Mucosa of rectum (tissue), 2 donors: ENCODE data around the gene TYW5.
A peak's percentile ranks its signal among the peaks of the same experiment; 100 is the strongest.

Experiments used
- H3K27ac ChIP-seq, 2 donors: one replicate each; pipeline ENCODE4 v1.7.0; 2013; ENCODE audit warnings: inconsistent platforms in 2 of 2, low read depth in 2 of 2, low read length in 2 of 2
- H3K27me3 ChIP-seq, 2 donors: one replicate each; pipeline ENCODE4 v1.7.0; 2013; ENCODE audit warnings: low read length in 2 of 2; ENCODE audit not compliant: control insufficient read depth in 2 of 2, insufficient read depth in 2 of 2
- H3K36me3 ChIP-seq, 2 donors: one replicate each; pipeline ENCODE4 v1.7.0; 2013; ENCODE audit warnings: low read length in 2 of 2; ENCODE audit not compliant: control insufficient read depth in 2 of 2, insufficient read depth in 2 of 2
- H3K4me1 ChIP-seq, 2 donors: one replicate each; pipeline ENCODE4 v1.7.0; 2013; ENCODE audit warnings: low read length in 2 of 2, mild to moderate bottlenecking in 1 of 2; ENCODE audit not compliant: control insufficient read depth in 2 of 2, insufficient read depth in 2 of 2
- H3K4me3 ChIP-seq, 2 donors: one replicate each; pipeline ENCODE4 v1.7.0; 2013; ENCODE audit warnings: low read length in 2 of 2
- H3K9ac ChIP-seq, 2 donors: one replicate each; pipeline ENCODE4 v1.7.0; 2013; ENCODE audit warnings: low read length in 2 of 2, low read depth in 1 of 2, mild to moderate bottlenecking in 1 of 2
- H3K9me3 ChIP-seq, 2 donors: one replicate each; pipeline ENCODE4 v1.7.0; 2013; ENCODE audit warnings: low read length in 2 of 2; ENCODE audit not compliant: control insufficient read depth in 2 of 2
- donor health status: healthy.
- donor health status: Normal muscosa, but diverticular disease.

TYW5 gene

DNA sequence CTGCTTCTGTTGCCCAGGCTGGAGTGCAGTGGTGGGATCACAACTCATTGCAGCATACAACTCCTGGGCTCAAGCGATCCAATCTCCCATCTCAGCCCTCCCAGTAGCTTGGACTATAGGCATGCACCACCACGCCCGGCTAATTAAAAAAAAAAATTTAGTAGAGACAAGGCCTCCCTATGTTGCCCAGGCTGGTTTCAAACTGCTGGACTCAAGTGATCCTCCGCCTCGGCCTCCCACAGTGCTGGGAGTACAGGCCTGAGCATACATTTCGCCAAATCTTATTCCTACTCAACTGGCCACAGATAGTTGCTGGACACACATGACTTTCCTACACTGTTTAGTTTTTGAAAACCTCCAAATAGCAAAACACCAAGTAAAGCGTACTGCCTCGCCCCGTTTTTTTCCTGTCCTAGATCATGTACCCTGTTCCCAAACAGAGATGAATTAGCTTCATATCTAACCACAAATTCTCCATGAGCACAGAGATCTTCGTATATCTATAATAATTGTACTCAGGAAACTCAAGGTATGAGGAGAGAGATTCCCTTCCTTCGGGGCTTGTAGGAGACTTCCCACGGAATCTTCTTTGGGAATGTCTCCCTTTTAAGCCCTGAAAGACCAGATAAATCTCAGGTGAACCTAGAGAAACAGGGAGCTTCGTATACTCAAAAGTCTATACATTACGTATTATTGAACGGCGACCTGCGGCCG lies 44.8 kb downstream of the TYW5 start:
- Histone ChIP-seq H3K27ac (no peak overlapping the region), H3K9ac (peak overlapping the region in 1 of 2 donors; percentile 31), H3K4me3 (peak overlapping the region; percentile 81 to 95), H3K9me3 (no peaks in the 10 kb centered on the region), H3K27me3 (no peaks in the 10 kb centered on the region), H3K36me3 (no peaks in the 10 kb centered on the region), H3K4me1 (peaks cover 6 to 10% of the 10 kb centered on the region in 2 donors)

DNA sequence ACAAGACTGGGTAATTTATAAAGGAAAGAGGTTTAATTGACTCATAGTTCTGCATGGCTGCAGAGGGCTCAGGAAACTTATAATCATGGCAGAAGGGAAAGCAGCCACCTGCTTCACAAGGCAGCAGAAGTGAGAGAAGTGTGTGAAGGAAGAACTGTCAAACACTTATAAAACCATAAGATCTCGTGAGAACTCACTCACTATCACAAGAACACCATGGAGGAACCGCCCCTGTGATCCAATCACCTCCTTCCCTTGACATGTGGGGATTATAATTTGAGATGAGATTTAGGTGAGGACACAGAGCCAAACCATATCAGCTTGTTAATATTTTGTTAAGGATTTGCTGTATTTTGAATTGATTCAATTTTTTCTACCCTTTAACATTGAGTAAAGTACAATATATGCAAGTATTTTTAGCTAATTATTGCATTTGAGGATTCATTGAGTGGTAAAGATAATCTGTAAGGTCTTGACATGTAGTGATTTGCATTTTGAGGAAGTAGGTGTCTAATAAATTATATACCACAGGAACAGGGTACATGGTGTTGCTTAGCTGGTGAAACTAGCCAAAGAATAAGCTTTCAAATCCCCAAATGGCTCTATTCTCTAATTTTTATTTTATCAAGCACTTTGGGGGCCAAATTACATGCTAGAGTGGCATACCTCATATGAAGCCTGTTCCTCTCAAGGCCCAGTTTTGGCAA lies 48.1 kb downstream of the TYW5 start:
- peaks cover 2 to 6% of the 10 kb centered on the region in 2 donors for H3K4me1 ChIP-seq
- no peak overlapping the region for H3K4me3 ChIP-seq
- no peaks in the 10 kb centered on the region for H3K9me3 ChIP-seq
- no peak overlapping the region for H3K27ac ChIP-seq
- no peaks in the 10 kb centered on the region for H3K27me3 ChIP-seq
- H3K36me3 ChIP-seq = no peaks in the 10 kb centered on the region
- H3K9ac ChIP-seq = no peak overlapping the region

DNA sequence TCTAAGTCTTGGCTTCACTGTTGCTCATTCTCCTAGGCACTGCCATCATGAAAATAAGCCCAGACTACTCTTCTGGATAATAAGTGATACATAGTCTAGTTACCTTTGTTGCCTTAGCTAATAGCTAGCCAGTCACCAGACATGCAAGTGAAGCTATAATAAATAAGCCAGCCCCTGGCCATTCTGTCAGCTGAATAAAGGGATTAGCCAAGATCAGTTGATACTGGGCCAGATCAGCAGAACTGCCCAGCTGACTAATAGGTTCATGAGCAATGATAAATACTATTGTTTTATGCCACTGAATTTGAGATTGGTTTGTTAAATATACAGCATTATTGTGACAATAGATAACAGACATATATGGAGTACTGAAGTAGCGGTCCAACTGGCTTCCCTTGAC lies 52.2 kb downstream of the TYW5 start:
- Histone ChIP-seq H3K9me3 (no peaks in the 10 kb centered on the region), H3K4me3 (no peak overlapping the region), H3K4me1 (no peaks in the 10 kb centered on the region), H3K27ac (no peak overlapping the region), H3K9ac (no peak overlapping the region), H3K36me3 (no peaks in the 10 kb centered on the region), H3K27me3 (no peaks in the 10 kb centered on the region)

DNA sequence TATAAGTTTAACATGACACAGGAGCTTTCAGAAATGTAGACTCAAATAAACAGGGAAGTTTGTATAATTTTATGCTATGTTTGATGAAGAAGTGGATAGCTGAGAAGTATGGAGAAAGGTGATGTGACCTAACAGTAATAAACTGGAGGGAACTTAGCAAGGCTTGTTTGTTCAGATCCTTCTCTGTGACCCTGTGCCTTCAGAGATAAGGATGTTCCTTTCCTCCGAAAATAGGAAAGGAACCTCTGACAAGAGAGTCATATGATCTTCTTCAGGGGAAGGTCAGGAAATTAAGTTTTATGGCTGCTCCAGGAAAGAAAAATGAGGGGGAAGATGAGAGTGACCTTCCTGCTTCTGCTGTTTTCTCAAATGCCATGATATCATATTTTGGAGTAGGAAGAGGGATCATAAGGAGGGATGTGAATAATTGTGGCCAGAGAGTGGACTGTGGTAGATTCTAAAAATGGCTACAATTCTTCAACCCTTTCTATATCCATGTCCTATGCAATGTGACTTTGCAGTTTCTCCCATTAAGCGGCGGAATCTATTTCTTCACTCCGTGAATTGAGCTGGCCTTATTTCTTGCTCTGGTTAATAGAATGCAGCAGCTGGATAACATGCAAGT lies 52.7 kb downstream of the TYW5 start:
- Histone ChIP-seq H3K27me3 (no peaks in the 10 kb centered on the region), H3K9me3 (no peaks in the 10 kb centered on the region), H3K4me3 (no peak overlapping the region), H3K27ac (no peak overlapping the region), H3K4me1 (no peaks in the 10 kb centered on the region), H3K36me3 (no peaks in the 10 kb centered on the region), H3K9ac (no peak overlapping the region)

DNA sequence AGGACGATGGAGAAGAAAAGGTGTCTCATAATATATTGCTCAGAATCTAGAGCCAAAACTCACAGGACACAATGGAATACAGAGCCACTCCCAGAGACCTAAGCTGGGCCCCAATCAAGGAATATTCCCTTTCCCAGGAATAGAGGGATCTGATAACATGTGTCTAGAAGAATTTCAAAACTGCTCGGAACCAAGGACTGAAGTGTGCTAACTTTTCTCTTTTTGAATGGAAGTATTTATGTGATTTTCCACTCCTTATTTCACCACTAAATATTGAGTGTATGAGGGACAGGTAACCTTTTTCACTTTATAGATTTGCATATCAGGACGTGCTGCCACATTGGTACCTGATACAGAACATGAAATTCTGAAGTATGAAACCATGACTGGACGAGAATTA lies 53.3 kb downstream of the TYW5 start:
- H3K4me1 ChIP-seq = no peaks in the 10 kb centered on the region
- no peak overlapping the region for H3K9ac ChIP-seq
- H3K36me3 ChIP-seq = no peaks in the 10 kb centered on the region
- H3K27ac ChIP-seq = no peak overlapping the region
- H3K27me3 ChIP-seq = no peaks in the 10 kb centered on the region
- no peak overlapping the region for H3K4me3 ChIP-seq
- H3K9me3 ChIP-seq = no peaks in the 10 kb centered on the region

DNA sequence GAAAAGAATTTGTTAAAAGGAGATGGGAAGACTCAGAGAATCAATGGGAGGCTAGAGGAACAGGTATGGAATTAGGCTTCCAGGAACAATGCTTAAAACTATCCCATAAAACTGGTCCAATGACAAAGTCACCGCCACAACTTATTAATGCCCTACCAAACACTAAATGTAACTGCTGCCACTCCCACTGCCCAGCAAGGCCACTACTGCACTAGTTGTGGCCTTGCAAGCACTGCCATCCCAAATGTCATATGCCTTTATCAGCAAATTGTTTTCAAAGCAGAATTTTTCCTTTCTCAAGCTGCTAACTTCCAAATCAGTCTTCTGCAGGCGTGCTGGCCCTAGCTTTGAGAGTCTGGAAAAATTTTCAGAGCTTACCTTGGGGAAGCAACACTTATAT lies 58.7 kb downstream of the TYW5 start:
- Histone ChIP-seq H3K9me3 (no peaks in the 10 kb centered on the region), H3K27me3 (no peaks in the 10 kb centered on the region)

DNA sequence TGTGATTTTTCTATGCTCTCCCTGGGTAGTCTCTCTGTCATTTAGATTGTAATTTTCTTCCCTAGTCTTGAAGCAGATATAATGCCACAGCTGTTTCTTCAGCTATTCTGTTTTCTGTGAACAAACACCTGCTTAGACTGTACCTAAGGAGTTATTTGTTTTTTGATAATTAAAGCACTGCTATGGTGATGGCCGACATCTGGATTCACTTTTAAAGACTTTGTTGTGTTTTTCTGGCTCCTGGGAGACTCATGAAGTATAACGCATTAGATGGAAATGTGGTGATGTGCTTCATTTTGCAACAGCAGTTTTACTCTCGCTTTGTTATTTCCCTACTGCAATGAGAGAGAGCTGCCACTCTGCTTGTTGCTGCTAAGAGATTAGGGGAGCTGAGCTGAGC lies 59.9 kb downstream of the TYW5 start:
- no peaks in the 10 kb centered on the region for H3K27me3 ChIP-seq
- no peaks in the 10 kb centered on the region for H3K9me3 ChIP-seq
- no peaks in the 10 kb centered on the region for H3K4me1 ChIP-seq
- no peaks in the 10 kb centered on the region for H3K36me3 ChIP-seq
- no peak overlapping the region for H3K27ac ChIP-seq
- no peak overlapping the region for H3K9ac ChIP-seq
- H3K4me3 ChIP-seq = no peak overlapping the region

More for the DNA sequence above, 58.7 kb downstream of the TYW5 start:
- no peak overlapping the region for H3K9ac ChIP-seq
- no peak overlapping the region for H3K4me3 ChIP-seq
- no peaks in the 10 kb centered on the region for H3K4me1 ChIP-seq
- no peak overlapping the region for H3K27ac ChIP-seq
- H3K36me3 ChIP-seq = no peaks in the 10 kb centered on the region

DNA sequence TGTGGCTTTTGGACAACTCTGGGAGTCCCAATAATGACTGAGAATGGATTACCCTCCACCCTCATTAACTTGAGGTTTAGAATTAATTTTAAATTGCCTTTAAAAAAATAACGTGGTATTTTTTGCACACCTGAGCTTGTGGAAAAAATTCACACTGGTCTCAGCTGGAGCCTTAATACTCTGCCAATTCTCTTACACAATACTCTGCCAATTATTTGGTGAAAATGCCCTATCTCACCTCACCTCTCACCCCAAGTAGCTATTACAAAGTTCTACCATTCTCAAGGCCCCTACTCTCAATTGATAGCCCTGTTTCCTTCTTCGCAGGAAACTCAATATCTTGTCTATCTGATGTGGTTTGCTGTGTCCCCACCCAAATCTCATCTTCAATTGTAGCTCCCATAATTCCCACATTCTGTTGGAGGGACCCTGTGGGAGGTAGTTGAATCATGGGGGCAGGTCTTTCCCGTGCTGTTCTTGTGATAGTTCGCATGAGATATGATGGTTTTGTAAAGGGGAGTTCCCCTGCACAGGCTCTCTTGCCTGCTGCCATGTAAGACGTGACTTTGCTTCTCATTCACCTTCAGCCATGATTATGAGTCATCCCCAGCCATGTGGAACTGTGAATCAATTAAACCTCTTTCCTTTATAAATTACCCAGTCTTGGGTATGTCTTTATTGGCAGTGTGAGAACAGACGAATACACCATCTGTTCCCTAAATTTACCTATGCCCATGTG lies 71.6 kb downstream of the TYW5 start:
- no peak overlapping the region for H3K4me3 ChIP-seq
- H3K9ac ChIP-seq = no peak overlapping the region
- H3K9me3 ChIP-seq = no peaks in the 10 kb centered on the region
- H3K27me3 ChIP-seq = no peaks in the 10 kb centered on the region
- H3K4me1 ChIP-seq = peaks cover 0 to 4% of the 10 kb centered on the region in 2 donors
- H3K27ac ChIP-seq = no peak overlapping the region
- H3K36me3 ChIP-seq = no peaks in the 10 kb centered on the region

DNA sequence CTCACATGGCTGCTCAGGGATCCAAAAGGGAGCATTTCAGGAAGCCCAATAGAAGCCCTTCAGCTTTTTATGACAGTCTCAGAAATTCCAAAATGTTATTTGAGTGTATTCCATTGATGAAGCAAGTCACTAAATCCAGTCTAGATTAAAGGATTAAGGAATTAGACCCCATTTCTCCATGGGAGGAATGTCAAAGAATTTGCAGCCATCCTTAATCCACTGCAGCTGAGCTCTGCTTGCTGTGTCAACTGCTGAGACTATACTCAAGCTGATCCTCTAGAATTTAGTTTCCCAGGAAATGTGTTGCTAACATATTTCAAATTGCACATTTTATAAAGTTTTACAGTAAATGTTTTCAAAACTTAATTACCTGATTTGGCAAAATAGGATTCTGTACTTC lies 72.6 kb downstream of the TYW5 start:
- H3K36me3 ChIP-seq = no peaks in the 10 kb centered on the region
- H3K4me3 ChIP-seq = no peak overlapping the region
- no peaks in the 10 kb centered on the region for H3K27me3 ChIP-seq
- no peaks in the 10 kb centered on the region for H3K9me3 ChIP-seq
- H3K9ac ChIP-seq = no peak overlapping the region
- H3K4me1 ChIP-seq = peaks cover 0 to 4% of the 10 kb centered on the region in 2 donors
- no peak overlapping the region for H3K27ac ChIP-seq
